ENCODE results near the gene GULP1.

Gene GULP1

DNA sequence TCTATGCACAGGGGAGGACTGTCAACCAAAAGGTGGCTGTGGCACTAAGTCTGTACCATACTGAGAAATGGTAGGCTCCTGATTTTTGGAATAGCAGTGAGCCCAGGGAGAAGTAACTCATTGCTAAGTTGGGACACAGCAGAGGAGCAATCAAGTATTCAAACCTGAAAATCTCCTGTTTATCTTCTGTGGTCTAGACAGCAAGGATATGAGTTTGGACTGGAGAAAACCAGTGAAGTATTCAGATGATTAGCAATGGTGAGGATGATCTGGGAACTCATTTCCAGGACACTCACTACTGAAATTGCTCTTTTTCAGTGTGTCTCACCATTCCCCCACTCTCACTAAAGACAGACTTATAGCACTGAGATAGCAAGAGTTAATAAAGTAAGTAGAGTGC, 112.0 kb downstream of the GULP1 start:
- ChIA-PET CTCF (no interaction called here), POLR2A (no interaction called here)
- TF ChIP-seq, protein P1, sequence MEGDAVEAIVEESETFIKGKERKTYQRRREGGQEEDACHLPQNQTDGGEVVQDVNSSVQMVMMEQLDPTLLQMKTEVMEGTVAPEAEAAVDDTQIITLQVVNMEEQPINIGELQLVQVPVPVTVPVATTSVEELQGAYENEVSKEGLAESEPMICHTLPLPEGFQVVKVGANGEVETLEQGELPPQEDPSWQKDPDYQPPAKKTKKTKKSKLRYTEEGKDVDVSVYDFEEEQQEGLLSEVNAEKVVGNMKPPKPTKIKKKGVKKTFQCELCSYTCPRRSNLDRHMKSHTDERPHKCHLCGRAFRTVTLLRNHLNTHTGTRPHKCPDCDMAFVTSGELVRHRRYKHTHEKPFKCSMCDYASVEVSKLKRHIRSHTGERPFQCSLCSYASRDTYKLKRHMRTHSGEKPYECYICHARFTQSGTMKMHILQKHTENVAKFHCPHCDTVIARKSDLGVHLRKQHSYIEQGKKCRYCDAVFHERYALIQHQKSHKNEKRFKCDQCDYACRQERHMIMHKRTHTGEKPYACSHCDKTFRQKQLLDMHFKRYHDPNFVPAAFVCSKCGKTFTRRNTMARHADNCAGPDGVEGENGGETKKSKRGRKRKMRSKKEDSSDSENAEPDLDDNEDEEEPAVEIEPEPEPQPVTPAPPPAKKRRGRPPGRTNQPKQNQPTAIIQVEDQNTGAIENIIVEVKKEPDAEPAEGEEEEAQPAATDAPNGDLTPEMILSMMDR (IDR thresholded peaks at IDR 0.05; ENCODE audit: control extremely low read depth, extremely low read depth, low read depth, missing control alignments): no peak
- DNase-seq (ENCODE audit: extremely low spot score): no peak

DNA sequence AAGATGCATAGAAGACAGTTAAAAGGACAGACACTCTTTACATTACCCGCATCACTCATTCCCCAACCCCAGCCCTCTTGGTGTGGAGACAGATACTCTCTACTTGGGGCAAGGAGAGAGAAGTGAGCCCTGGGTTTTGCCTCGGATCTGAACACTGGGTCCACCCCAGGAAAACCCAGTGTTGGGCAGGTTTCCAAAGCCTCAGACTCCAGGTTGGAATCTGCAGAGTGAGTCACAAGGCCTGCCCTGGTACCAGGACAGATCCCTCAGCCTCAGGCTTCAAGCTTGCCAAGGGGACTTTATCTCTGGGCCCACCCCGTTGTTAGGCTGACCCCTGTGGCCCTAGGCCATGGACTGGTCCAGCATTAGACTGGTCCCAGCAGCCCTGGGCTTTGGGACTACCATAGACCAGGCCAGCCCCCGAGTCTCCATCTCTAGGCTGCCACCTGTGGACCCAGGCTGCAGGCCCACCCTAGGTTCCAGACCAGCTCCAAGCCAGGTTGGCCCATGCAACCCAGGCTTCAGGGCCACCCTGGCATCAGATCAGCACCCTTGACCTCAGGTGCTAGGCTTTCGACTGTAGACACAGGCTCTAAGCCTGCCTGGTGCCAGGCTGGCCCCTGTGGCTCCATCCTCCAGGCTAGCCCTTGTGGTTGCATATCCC, 112.8 kb downstream of the GULP1 start:
- CTCF ChIA-PET: no interaction called here

DNA sequence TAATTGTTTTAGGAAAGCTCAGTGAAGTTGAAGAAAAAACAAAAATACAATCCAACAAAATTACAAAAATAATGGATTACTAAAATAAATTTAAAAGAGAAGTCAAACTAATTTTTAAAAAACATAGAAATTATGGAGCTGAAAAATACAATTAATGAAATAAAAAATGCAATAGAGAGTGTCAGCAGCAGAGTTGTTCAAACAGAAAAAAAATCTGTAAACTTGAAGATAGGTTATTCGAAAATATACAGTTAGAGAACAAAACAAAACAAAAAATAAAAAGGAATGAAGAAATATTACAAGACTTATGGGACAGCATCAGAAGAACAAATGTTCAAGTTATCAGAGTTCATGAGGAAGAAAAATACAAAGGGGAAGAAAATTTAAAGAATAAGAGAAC, 114.7 kb downstream of the GULP1 start:
- ChIA-PET CTCF (interaction anchor here (1.1 to 1.6 kb wide), 4 partner anchors 11 to 27 kb away, joined by 3 to 4 read pairs (median 4); no protein-coding TSS in a partner anchor), POLR2A (no interaction called here)
- no peak for DNase-seq (ENCODE audit: extremely low spot score)
- TF ChIP-seq, protein P1 (IDR thresholded peaks at IDR 0.05; ENCODE audit: control extremely low read depth, extremely low read depth, low read depth, missing control alignments): no peak

More for the DNA sequence above, 112.8 kb downstream of the GULP1 start:
- DNase-seq (ENCODE audit: extremely low spot score): no peak
- TF ChIP-seq, protein P1 (IDR thresholded peaks at IDR 0.05; ENCODE audit: control extremely low read depth, extremely low read depth, low read depth, missing control alignments): no peak
- POLR2A ChIA-PET: no interaction called here

DNA sequence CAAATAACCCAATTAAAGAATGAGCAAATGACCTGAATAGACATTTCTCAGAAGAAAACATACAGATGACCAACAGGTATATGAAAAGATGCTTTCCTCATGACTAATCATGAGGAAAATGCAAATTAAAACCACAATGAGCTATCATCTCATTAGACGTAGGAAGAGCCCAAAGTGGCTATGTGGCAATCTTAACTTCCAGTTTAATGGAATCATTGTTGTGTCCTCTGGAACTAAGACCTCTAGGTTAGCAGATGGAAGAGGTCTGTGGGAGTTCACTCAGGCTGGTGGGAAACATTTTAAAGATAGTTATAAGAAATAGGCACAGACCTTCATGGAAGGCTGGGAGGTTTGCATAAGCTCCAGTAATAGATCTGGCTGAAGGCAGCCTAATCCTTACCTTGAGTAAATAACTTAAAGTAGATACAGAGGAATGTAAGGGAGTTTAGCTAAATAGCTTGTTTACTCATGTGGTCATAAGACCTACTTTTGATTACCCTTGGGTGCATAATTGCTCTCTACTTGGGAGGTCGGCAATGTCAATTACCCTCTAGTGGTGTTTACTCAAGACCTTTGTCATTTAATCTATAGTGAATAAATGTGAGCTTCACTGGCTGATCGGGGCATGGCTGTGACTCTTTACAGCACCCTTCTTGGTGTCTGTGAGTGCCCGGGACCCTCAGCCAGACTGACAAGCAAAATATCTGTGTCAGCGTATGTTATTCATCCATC, 119.0 kb downstream of the GULP1 start:
- TF ChIP-seq, protein P1 (IDR thresholded peaks at IDR 0.05; ENCODE audit: control extremely low read depth, extremely low read depth, low read depth, missing control alignments): no peak
- CTCF ChIA-PET: no interaction called here
- no peak for DNase-seq (ENCODE audit: extremely low spot score)
- POLR2A ChIA-PET: no interaction called here

DNA sequence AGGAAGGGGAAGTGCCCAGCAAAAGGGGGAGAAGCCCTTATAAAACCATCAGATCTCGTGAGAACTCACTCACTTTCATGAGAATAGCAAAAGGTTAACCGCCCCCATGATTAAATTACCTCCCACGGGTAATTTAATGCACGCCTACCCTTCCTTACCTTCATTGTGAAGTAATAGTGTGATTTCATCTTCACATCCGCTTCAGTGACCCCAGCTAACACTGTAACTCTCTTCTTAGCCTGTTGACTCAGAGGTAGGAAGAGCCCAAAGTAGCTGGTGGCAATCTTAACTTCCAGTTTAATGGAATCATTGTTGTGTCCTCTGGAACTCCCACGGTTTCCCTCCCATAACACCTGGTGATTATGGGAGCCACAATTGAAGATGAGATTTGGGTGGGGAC, 120.5 kb downstream of the GULP1 start:
- POLR2A ChIA-PET: no interaction called here
- TF ChIP-seq, protein P1 (IDR thresholded peaks at IDR 0.05; ENCODE audit: control extremely low read depth, extremely low read depth, low read depth, missing control alignments): no peak
- CTCF ChIA-PET: interaction anchor here (1.0 kb wide), 1 partner anchor 14 kb away, joined by 3 read pairs; no protein-coding TSS in a partner anchor
- no peak for DNase-seq (ENCODE audit: extremely low spot score)

DNA sequence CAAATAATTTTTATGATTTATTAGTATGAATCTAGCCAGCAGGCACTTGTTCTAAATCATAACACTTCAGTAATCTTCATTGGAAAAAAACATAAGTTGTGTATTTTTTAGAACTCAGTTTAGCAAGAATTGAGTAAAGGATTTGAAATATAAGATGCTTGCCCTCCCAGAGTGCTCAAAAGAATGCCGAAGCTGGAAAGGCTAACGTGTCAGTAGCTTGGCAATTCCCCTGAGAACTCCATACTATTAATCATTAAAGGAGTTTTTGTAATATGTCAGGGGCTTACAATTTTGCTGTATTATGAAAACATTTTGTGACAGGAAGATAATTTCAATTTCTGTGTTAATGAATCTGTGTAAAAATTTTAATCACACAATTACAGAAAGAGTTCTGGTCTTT, 122.7 kb downstream of the GULP1 start:
- ChIA-PET POLR2A (no interaction called here), CTCF (no interaction called here)
- DNase-seq (ENCODE audit: extremely low spot score): no peak
- TF ChIP-seq, protein P1 (IDR thresholded peaks at IDR 0.05; ENCODE audit: control extremely low read depth, extremely low read depth, low read depth, missing control alignments): no peak
